Uterus (tissue), 2 donors: ENCODE data around the gene S100PBP.

Experiments used
- POLR2A ChIP-seq, 2 donors: fragments of 450-650 bp; IDR thresholded peaks; one replicate each; pipeline ENCODE4 v1.6.1; 2016; ENCODE audit warnings: antibody characterized with exemption in 2 of 2, mild to moderate bottlenecking in 1 of 2, moderate library complexity in 1 of 2
- TF ChIP-seq, protein P1 (sequence below), 4 experiments: fragments of 200-600 bp in 2 of 4; fragments of 450-650 bp in 2 of 4; sonication (generic) in 2 of 4; IDR thresholded peaks; one replicate each; pipeline ENCODE4 v1.5.1; 2016 to 2019; ENCODE audit warnings: antibody characterized with exemption in 4 of 4, mild to moderate bottlenecking in 2 of 4, moderate library complexity in 1 of 4

DNA sequence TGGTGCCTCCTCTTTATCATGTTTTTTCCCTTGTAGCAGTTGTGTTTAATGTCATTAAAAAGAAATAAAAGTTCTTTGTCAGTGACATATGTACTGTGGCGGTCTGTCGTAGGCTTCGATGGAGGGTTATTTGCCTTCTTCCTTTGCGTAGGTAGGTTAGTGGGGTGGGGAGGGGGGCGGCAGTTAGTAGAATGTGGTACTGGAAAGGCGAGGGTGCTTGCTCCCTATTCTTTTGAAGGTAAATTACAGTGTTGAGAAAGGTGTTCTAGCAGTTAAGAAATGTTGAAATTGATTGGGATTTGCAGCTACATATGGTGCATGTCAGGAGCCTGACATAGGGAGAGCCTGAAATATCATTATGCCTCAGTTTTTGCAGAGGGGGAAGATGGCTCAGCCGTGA, 41.3 kb downstream of the S100PBP start:
- TF ChIP-seq, protein P1, sequence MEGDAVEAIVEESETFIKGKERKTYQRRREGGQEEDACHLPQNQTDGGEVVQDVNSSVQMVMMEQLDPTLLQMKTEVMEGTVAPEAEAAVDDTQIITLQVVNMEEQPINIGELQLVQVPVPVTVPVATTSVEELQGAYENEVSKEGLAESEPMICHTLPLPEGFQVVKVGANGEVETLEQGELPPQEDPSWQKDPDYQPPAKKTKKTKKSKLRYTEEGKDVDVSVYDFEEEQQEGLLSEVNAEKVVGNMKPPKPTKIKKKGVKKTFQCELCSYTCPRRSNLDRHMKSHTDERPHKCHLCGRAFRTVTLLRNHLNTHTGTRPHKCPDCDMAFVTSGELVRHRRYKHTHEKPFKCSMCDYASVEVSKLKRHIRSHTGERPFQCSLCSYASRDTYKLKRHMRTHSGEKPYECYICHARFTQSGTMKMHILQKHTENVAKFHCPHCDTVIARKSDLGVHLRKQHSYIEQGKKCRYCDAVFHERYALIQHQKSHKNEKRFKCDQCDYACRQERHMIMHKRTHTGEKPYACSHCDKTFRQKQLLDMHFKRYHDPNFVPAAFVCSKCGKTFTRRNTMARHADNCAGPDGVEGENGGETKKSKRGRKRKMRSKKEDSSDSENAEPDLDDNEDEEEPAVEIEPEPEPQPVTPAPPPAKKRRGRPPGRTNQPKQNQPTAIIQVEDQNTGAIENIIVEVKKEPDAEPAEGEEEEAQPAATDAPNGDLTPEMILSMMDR (IDR thresholded peaks at IDR 0.05) = no peak
- TF ChIP-seq POLR2A (IDR thresholded peaks at IDR 0.05) = no peak
